NCI-H1092 (cell line): ENCODE data around the gene TMEM107.

Experiments
- DNase-seq: peaks from one replicate; lab custom pipeline; 2025; lab: John Stamatoyannopoulos, UW

Gene TMEM107

DNA sequence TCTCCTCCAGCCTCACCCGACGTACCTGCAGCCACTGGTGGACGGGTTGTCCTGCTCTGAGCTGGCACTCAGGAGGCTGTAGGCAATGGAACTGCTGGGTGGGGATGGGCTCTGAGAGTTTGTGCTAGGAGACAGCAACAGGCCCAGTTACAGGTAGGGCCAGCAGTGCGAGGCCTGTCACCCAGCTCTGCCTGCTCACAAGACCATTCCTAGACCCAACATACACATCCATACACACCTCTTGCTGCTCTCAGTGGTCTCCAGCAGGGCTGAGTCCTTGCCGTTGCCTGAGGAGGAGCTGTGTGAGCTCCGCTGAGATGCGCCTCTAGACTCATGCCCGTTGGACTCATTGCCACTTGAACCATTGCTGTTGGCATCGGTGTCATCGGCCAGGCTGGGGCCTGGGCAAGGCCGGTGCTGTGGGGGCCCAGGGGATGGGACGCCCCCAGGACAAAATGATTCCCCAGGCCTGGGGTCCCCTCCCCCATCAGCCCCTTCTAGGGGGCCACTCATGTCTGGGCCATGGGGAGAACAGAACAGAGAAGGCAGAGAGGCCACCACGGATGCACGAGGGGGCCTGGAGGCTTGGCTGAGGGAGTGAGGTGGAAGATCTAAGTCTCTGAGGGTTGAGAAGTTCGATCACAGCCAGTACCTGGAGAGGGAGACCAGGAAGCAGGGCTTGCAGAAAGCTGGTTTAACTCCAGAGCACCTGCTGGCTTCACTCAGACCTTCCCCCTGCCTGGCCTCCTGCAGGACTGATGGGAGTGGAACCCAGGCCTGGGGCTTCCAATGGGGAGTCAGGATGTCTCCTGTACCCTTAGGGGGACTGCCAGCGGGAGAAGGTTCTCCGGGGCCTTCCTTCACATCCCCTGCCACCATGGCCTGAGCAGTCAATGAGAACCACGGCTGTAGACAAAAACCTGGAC lies 25.7 kb downstream of the TMEM107 start:
- DNase-seq: no peak

DNA sequence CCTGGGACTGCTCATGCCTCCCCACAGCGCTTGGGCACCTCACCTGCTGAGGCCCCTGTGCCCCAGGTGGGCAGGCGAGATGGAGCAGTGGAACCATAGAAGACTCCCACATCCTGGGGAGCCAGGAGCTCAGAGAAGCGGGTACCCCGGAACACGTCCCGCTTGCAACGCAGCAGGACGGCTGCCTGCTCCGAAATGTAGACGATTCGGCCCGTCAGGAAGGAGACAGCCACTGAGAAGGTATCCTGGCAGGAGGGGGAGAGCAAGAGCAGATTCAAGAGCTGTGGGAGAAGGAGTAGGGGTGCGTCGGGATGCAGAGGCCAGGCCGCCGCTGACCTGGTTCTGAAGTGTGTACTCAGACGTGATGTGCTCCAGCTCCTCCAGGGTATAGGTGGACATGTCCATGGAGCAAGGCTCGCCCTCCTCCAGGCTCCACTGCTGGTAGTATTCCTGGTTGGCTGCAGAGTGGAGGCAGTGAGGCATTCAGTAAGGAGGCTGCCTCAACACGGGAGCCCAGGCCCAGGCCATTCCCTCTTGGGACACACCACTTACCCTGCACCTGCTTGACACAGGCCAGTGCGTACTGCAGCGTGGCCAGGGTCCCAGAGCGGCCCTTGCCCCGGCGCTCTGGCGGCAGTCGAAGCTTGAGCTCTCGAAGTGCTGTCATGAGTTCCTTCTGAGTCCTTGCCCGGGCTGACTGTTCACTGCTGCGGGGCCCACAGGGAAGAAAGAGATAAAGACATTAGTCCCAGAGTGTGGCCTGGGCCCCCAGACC lies 26.6 kb downstream of the TMEM107 start:
- DNase-seq: no peak

DNA sequence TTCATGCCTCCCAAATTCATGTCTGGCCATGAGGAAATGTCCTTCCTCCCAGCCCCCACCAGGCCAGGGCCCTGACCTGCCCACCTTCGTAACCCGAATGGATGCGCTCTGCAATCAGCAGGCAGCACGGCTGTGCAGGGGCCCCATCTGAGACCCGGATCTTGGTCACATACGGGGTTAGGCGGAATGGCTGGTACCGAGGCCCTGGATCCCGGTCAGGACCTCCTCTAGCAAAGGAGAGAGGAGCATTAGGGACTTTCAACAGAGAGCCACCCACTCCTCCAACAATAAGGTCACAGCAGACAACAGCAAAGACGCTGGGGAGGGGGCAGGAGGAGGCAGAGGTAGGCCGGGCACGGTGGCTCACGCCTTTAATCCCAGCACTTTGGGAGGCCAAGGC lies 27.6 kb downstream of the TMEM107 start:
- no peak for DNase-seq

DNA sequence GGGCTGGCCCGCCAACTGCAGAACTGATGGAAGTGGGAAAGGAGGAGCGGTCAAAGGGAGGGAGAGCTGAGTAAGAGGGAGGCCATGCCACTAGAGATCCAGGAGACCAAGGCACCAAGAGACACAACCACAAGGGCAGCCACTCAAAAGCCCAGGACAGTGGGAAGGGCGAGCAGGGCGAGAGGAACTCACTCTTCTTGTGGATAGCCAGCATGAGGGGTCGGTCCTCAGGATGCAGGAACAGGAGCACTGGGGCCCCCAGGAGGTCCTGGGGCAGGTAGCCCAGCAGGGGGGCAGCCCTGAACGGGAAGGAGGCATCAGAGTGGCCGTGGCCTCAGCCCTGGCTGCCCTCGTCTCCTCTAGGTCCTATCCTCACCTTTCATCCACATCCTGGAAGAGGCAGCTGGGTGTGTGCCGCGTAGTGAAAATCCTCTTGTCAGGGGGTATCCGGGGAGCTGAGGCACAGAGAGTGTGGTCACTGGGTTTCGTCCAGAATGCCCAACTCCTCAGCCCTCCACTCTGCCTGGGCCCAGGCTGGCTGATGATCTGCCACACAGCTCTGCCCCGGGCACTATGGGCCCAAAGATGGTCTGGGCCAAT lies 28.3 kb downstream of the TMEM107 start:
- DNase-seq: no peak

DNA sequence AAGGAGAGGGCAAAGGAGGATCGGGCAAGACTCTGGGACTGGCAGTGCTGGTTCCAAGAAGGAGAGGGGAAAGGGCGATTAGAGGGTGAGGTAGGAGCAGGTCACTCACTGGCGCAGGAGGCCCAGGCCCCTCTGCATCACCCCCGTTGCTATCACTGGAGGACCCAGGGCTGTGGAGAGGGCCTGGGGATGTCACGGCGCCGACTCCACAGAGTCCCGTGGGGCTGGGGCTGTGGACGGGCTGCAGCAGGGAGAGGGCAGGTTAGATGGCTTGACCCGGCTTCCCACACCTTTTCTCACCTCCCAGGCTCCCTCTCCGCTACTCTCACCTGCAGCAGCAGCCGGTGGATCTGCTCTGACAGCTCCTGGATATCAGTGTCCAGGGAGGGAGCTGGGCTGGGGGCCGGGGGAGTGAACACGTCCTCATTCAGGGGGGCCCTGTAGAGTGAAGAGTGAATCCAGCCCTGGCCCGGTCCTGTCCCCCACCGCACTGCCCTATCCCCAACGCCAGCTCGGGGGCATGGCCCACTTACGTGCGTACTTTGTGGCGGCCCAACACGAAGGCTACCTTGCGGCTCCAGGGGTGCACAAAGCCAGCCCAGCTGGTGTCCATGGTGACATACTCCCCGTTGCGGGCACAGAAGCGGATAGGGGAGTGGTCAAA lies 28.9 kb downstream of the TMEM107 start:
- DNase-seq: no peak

DNA sequence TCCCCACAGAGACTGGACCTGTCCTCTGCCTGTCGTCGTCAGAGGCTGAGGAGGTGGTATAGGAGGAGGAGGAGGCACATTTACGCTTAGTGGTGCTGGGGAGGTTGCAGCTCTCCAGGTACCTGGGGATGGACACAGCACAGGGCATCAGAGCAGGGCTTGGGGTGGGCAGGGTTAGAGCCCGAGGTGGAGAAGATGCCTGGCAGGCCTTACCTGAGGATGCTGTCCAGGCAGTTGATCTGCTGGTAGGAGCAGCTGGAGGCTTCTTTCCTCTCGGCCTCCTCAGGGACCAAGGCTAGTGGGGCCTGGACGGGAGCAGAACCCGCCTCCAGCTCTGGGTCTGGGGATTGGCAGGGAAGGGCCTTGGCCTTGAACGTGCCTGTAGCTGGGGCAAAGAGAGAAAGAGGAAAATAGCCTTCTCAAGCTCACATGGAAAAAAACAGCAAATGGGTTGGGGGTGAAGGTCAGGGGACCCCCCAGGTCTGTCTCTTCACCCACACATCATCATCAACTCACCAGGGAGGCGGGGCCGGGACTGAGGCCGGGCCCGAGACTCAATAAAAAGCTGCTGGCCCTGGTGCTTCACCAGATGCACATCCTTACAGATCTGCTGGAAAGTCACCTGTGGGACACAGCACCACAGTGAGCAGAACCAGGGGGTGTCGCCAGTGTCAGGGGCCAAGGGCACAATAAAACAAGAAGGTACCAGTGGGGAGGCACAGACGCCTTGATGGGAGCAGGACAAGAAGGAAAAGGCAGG lies 29.6 kb downstream of the TMEM107 start:
- DNase-seq: no peak

DNA sequence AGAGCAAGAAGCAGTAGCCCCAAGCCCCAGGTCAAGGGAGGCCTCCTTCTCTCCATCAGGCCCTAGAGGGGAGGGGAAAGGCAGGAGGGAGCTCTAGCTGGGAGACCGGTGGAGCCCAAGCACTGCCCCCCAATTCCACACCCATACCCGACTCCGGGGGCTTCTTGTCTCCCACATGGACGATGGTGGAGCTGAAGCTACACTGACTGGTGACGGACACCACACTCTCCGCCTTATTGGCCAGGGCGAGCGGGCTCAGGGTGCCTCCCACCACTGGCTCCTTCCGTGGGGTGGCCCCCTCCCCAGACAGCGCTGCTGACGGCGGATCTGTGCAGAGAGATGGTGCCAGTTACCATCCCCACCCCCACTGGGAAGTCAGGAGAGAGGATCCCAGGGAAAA lies 30.4 kb downstream of the TMEM107 start:
- no peak for DNase-seq

DNA sequence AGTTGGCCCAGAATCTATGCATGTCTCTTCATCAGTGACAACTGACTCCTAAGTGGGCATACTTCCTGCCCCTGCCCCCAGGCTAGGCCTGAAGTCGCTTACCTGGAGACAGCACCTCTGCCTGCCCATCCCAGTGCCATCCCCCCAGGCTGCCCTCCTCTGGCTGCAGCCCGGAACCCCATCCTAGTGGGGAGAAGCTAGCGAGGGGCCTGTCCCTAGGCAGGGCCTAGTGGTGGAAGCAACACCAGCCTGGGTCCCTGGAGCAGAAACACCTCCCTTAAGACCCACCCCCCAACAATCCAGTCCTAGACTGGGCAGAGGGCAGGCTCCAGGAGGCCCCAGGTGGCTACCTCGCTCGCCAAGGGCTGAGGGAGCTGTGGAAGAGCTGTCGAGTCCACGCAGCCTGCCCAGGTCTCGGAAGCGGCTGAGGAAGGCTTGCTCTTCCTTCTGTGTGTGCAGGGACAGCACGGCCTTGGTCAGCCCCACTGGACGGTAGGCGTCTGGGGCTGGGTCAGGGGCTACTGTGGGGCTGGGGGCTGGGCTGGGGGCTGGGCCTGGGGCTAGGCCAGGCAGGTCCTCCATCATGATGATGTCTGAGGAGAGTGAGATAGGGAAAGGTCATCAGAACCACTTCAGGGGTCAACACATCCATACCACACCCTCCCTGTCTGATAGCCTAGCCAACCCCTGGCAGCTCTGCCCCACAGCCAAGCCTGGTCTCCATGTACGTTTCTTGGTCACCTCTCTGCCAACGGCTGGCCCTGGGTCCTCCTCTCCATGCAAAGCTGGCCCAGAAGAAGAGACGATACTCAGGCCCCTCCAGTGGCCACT lies 31.6 kb downstream of the TMEM107 start:
- no peak for DNase-seq

DNA sequence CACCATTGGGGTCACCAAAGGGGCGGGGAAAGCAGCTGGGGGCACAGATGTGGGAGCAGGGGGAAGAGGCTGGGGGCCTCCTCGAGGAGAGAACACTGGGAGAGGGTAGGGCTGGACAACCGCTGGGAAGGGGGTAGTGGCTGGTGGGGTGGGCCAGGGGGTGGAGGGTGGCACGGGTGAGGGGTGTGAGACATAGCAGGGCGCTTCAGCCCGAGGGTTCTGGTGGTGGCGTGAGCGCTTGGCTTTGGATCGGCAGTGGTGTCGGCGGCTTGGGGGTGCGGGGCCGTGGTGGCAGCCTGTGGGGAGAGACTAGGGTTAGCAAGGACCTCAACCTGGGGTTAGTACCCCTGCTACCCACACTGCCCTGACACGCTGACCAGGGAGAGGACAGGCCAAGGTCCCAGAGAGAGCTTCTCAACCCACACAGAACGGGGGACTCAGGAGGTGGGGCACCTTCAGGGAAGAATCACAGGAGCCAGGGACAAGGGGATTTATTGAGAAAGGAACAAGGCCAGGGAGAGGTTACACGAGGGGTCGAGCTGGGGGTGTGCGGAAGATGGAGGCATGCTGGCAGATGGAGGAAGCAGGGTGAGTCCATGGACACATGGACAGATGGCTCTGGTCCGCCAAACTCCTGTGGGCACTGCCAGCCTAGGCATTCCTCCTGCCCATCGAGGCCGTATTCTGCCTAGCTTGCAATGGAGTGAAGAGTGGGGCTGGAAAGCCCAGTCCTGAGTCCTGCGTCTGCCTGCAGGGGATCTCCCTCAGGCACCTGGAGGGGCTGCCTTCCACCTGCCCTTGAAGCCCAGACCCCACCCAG lies 32.4 kb downstream of the TMEM107 start:
- DNase-seq: no peak

DNA sequence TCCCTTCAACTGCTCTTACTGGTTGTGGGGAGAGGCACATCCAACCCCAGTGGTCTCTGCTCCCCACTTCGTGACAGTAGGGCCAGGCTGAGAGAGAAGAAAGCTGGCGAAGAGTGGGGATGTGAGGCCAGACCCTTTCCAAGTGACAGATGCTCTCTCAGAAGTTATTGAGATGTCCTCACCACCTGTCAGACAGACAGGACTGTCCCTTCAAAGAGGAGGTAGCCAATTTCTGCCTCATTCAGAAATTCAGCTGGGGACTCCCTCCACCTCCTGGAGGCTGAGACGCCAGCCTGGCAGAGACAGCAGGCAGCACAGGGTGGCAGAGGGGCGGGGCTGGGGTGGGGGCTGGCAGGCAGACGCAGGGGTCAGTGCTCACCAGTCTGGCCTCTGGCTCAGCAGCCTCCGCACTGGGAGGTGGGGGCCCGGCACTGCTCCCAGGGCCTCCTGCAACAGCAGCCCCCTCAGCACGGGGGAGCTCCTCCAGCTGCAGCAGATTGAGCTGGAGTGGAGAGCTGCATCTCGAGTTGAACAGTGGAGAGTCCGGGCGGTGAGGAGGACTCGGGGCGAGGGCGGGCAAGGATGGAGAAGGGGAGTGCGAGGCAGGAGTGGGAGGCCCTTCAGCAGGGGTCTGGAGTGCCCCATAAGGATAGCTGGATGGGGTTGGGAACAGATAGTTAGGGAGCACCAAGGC lies 33.1 kb downstream of the TMEM107 start:
- no peak for DNase-seq

DNA sequence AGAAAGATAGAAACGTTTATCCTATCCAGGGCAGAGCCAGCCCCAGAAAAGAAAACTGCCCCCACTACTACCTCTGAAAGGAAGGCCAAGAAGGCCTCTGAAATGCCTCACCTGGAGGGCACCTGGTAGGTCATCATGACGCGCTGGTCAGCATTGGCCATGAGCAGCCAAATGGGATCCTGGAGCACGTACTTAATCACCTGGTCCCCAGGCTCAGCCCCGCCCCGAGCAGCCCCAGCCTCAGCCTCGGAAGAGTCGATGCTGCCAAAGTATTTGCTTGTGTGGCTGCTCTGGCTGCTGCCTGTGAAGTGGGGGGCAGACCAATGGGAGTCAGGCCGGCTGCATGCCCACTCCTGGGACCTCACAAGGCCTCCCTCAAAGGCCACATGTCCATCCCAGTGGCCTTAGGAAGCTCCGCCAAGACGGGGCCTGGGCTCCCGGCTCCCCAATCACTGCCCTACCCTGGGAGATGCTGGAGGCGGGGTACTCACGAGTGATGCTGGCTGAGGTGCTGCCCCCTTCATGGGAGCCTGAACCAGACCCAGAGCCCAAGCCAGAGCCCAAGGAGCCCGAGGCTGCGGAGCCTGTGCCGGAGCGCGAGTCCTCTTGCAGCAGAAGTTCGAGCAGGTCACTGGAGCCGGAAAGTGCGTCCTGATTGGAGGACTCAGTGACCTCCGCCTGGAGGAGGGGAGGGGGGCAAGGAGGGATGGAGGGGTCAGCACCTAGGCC lies 33.9 kb downstream of the TMEM107 start:
- DNase-seq: no peak

DNA sequence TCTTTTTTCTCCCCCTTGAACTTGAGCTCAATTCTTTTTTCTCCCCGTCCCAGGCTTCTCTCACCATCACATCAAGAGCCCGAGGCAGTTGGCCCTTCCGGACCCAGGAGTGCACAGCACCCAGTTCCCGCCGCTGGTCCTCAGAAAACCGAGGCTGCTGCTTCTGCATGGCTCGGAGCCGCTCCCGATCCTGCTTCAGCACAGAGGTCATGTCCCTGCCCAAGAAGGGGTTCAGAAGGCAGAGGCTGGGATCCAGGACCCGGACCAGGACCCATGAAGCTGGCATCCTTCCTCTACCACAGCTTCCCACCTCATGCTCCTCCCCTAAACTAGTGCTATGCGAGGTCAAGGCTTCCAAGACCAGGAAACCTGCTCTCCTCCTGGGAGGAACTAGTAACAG lies 34.4 kb downstream of the TMEM107 start:
- no peak for DNase-seq

DNA sequence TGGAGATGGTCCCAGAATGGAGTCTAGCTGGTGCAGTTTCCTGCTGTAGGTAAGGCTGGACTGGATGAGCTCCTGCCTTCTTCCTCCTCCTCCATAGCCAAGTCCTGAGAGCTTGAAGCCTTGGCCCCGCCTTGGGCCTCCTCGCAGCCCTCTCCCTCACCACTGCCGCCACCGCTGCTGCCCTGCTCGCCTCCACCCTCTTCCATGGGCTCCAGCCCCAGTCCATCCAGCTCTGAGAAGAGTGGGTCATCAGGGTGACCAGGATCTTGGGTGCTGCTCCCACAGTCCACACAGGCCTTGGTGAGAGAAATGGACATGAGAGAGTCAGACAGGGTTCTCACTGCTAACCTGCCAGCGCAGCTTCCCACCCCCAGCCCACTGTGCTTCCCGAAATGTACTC lies 35.1 kb downstream of the TMEM107 start:
- DNase-seq: no peak

DNA sequence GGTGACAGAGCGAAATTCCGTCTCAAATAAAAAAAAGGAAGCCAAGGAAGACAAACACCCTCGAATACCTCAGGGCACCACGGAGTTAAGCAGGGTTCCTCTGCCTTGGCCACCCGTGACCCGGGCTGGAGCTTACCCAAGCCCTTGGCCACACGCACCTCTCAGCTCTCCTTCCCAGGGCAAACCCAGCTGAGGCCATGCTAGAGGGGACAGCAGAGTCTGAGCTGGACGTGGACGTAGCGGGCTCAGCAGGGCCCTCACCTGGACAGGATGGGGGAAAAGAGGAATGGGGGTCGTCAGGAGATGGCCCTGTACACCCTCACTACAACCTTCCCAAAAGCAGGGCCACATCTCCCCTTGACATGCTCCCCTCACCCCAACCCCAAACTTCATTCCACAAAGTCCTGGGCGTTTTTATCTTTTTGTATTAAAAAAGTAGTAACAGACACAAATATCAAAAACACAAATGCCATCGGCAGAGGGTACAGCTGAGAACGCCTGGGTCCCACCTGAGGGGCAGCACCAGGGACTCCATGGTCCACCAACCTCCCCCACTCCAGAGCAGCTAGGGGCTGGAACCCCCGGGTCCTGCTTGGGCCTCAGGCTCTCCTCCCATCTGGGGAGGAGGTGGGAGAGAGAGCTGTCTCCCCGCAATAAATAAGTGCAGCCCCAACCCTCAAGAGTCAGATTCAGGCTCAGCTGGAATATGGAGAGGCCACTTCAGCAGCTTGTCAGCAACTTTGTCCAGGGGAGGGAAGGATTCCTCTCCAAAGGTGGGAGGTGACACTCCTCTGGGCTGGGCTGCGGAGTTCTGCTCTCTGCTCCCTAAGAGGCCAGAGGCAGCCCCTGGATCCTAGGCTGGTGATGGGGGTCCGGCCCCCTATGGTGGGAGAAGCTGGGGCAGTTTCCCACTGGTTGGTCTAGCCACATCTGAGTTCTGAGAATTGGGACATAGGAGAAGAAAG lies 35.8 kb downstream of the TMEM107 start:
- no peak for DNase-seq

DNA sequence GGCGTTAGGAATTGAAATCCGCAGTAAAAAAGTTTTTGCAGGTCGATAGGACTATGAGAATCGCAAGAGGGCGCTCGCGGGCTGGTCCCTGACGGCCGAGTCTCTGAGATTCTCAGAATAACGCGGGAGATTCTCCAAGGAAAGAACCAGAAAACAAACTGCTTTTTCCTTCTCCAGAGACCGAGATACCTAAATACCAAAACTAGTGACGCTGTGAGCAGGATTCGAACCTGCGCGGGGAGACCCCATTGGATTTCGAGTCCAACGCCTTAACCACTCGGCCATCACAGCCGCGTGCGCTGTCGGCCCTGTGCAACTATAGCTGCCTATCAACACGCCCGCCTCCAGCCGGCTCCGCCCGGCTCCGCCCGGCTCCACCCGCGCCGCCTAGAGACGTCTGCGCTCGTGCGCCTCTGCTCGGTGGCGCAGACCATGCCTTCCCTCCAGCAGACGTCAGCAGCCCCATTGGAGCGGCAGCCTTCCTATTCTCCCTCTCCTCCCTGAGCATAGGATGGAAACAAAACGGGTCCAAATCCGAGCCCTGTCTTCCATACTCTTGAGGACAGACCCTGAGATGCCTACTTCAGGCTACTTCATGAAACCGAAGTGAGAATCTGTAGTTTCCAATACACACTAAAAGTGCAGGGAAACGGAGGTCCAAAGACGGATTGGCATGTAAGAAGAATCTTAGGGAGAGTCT lies 37.4 kb downstream of the TMEM107 start:
- peak; percentile 89 for DNase-seq

DNA sequence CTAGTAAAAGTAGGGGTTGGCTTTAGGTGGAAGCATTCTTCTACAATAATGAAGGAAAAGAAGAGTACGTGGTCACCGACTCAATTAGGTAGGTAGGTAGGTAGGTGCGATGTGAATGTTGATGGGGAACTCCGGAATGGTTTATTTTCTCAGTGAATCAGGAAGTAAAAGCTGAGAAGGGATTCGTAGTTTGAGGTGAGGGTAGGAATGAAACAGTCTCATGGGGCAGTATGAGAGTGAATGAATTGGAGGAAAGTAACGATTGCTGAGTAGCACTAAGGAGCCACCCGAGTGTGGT lies 37.9 kb downstream of the TMEM107 start:
- DNase-seq: no peak
